NOMO-1 (cell line): ENCODE results near the gene PTH2.

Source experiments
- DNase-seq, 2 experiments: peaks; one replicate each; lab custom pipeline; 2025; ENCODE audit not compliant: unreplicated experiment in 2 of 2; lab: John Stamatoyannopoulos, UW

PTH2 gene

GRCh38 chr19:49415102-49415809, 8.0 kb downstream of the PTH2 start:
- no peak for DNase-seq

GRCh38 chr19:49414256-49414655, 9.0 kb downstream of the PTH2 start:
- no peak for DNase-seq

GRCh38 chr19:49413348-49413747, 9.9 kb downstream of the PTH2 start:
- DNase-seq: no peak

- DNase-seq: no peak
Measured at GRCh38 chr19:49411681-49412326, 11.4 kb downstream of the PTH2 start.

GRCh38 chr19:49409441-49410029, 13.7 kb downstream of the PTH2 start:
- peak; percentile 55 to 77 for DNase-seq

- DNase-seq: no peak
Measured at GRCh38 chr19:49408816-49409440, 14.3 kb downstream of the PTH2 start.

- DNase-seq: no peak
Measured at GRCh38 chr19:49407482-49408015, 15.7 kb downstream of the PTH2 start.

GRCh38 chr19:49407079-49407478, 16.2 kb downstream of the PTH2 start:
- DNase-seq: no peak

- DNase-seq: no peak
Measured at GRCh38 chr19:49403404-49404187, 19.6 kb downstream of the PTH2 start.

- DNase-seq: no peak
Measured at GRCh38 chr19:49400029-49400428, 23.2 kb downstream of the PTH2 start.

- no peak for DNase-seq
Measured at GRCh38 chr19:49398931-49399330, 24.3 kb downstream of the PTH2 start.

- no peak for DNase-seq
Measured at GRCh38 chr19:49398001-49398615, 25.1 kb downstream of the PTH2 start.

- DNase-seq: no peak
Measured at GRCh38 chr19:49396738-49397505, 26.3 kb downstream of the PTH2 start.

- DNase-seq: peak in 1 of 2 experiments; percentile 5
Measured at GRCh38 chr19:49395581-49396407, 27.4 kb downstream of the PTH2 start.

GRCh38 chr19:49393881-49394280, 29.4 kb downstream of the PTH2 start:
- DNase-seq: no peak

- peak; percentile 37 to 61 for DNase-seq
Measured at GRCh38 chr19:49391581-49392399, 31.5 kb downstream of the PTH2 start.

- DNase-seq: no peak
Measured at GRCh38 chr19:49390929-49391359, 32.3 kb downstream of the PTH2 start.
